ENCODE results near the gene ZNF384.

ZNF384 gene

GRCh38 chr12:6672143-6672542, 17.0 kb downstream of the ZNF384 start:
- no peak overlapping the region for H3K4me3 ChIP-seq (ENCODE audit: low read depth, low read length)
- no peaks in the 10 kb centered on the region for H3K4me1 ChIP-seq (ENCODE audit: control insufficient read depth, insufficient read depth, low read length)
- peaks cover 67% of the 10 kb centered on the region for H3K36me3 ChIP-seq (ENCODE audit: control insufficient read depth, insufficient read depth, low read length)
- no peak overlapping the region for H3K9ac ChIP-seq (ENCODE audit: low read depth, low read length)
- H3K27me3 ChIP-seq (ENCODE audit: control insufficient read depth, insufficient read depth, low read length), result no peaks in the 10 kb centered on the region
- H3K9me3 ChIP-seq (ENCODE audit: control insufficient read depth, insufficient read depth, low read length), result no peaks in the 10 kb centered on the region

- Histone ChIP-seq H3K4me3 (ENCODE audit: low read depth, low read length) (no peak overlapping the region), H3K4me1 (ENCODE audit: control insufficient read depth, insufficient read depth, low read length) (no peaks in the 10 kb centered on the region), H3K36me3 (ENCODE audit: control insufficient read depth, insufficient read depth, low read length) (peaks cover 47% of the 10 kb centered on the region), H3K27me3 (ENCODE audit: control insufficient read depth, insufficient read depth, low read length) (no peaks in the 10 kb centered on the region), H3K9me3 (ENCODE audit: control insufficient read depth, insufficient read depth, low read length) (no peaks in the 10 kb centered on the region), H3K9ac (ENCODE audit: low read depth, low read length) (no peak overlapping the region)
These were observed 21.5 kb downstream of the ZNF384 start for GRCh38 chr12:6667559-6668210.

- Histone ChIP-seq H3K36me3 (ENCODE audit: control insufficient read depth, insufficient read depth, low read length) (peaks cover 33% of the 10 kb centered on the region), H3K27me3 (ENCODE audit: control insufficient read depth, insufficient read depth, low read length) (no peaks in the 10 kb centered on the region), H3K4me3 (ENCODE audit: low read depth, low read length) (no peak overlapping the region), H3K9me3 (ENCODE audit: control insufficient read depth, insufficient read depth, low read length) (no peaks in the 10 kb centered on the region), H3K4me1 (ENCODE audit: control insufficient read depth, insufficient read depth, low read length) (no peaks in the 10 kb centered on the region), H3K9ac (ENCODE audit: low read depth, low read length) (no peak overlapping the region)
These were observed 23.0 kb downstream of the ZNF384 start for GRCh38 chr12:6666211-6666610.

GRCh38 chr12:6664902-6665301, 24.3 kb downstream of the ZNF384 start:
- H3K9ac ChIP-seq (ENCODE audit: low read depth, low read length), result no peak overlapping the region
- no peaks in the 10 kb centered on the region for H3K4me1 ChIP-seq (ENCODE audit: control insufficient read depth, insufficient read depth, low read length)

GRCh38 chr12:6662906-6663742, 26.1 kb downstream of the ZNF384 start, which contains the start of gene ING4:
Gene ING4, minus strand, starts transcription at chr12:6663119. Its CDS starts 18 bp downstream, at chr12:6663101.
- H3K27me3 ChIP-seq (ENCODE audit: control insufficient read depth, insufficient read depth, low read length), result no peaks in the 10 kb centered on the region
- H3K4me3 ChIP-seq (ENCODE audit: low read depth, low read length), result peak within 1 kb of the TSS; percentile 93
- peak within 1 kb of the TSS; percentile 63 for H3K9ac ChIP-seq (ENCODE audit: low read depth, low read length)
- no peaks in the 10 kb centered on the region for H3K4me1 ChIP-seq (ENCODE audit: control insufficient read depth, insufficient read depth, low read length)
- no peaks in the 10 kb centered on the region for H3K9me3 ChIP-seq (ENCODE audit: control insufficient read depth, insufficient read depth, low read length)
- peaks cover 10% of the 10 kb centered on the region for H3K36me3 ChIP-seq (ENCODE audit: control insufficient read depth, insufficient read depth, low read length)

More at GRCh38 chr12:6664902-6665301, 24.3 kb downstream of the ZNF384 start:
- H3K4me3 ChIP-seq (ENCODE audit: low read depth, low read length), result no peak overlapping the region
- H3K36me3 ChIP-seq (ENCODE audit: control insufficient read depth, insufficient read depth, low read length), result peaks cover 20% of the 10 kb centered on the region
- H3K9me3 ChIP-seq (ENCODE audit: control insufficient read depth, insufficient read depth, low read length), result no peaks in the 10 kb centered on the region
- no peaks in the 10 kb centered on the region for H3K27me3 ChIP-seq (ENCODE audit: control insufficient read depth, insufficient read depth, low read length)

- H3K4me3 ChIP-seq (ENCODE audit: low read depth, low read length), result peak overlapping the region; percentile 93
- no peaks in the 10 kb centered on the region for H3K4me1 ChIP-seq (ENCODE audit: control insufficient read depth, insufficient read depth, low read length)
- H3K9ac ChIP-seq (ENCODE audit: low read depth, low read length), result peak overlapping the region; percentile 63
- H3K27me3 ChIP-seq (ENCODE audit: control insufficient read depth, insufficient read depth, low read length), result no peaks in the 10 kb centered on the region
- H3K9me3 ChIP-seq (ENCODE audit: control insufficient read depth, insufficient read depth, low read length), result no peaks in the 10 kb centered on the region
- H3K36me3 ChIP-seq (ENCODE audit: control insufficient read depth, insufficient read depth, low read length), result peaks cover 6% of the 10 kb centered on the region
These were observed 26.6 kb downstream of the ZNF384 start for GRCh38 chr12:6662602-6662905.

GRCh38 chr12:6653987-6654386, 35.2 kb downstream of the ZNF384 start:
- H3K9ac ChIP-seq (ENCODE audit: low read depth, low read length), result no peak overlapping the region
- no peaks in the 10 kb centered on the region for H3K27me3 ChIP-seq (ENCODE audit: control insufficient read depth, insufficient read depth, low read length)
- no peaks in the 10 kb centered on the region for H3K4me1 ChIP-seq (ENCODE audit: control insufficient read depth, insufficient read depth, low read length)
- no peaks in the 10 kb centered on the region for H3K9me3 ChIP-seq (ENCODE audit: control insufficient read depth, insufficient read depth, low read length)
- H3K4me3 ChIP-seq (ENCODE audit: low read depth, low read length), result no peak overlapping the region
- peaks cover 12% of the 10 kb centered on the region for H3K36me3 ChIP-seq (ENCODE audit: control insufficient read depth, insufficient read depth, low read length)

- H3K27me3 ChIP-seq (ENCODE audit: control insufficient read depth, insufficient read depth, low read length), result no peaks in the 10 kb centered on the region
- no peaks in the 10 kb centered on the region for H3K9me3 ChIP-seq (ENCODE audit: control insufficient read depth, insufficient read depth, low read length)
- no peaks in the 10 kb centered on the region for H3K4me1 ChIP-seq (ENCODE audit: control insufficient read depth, insufficient read depth, low read length)
- no peak overlapping the region for H3K9ac ChIP-seq (ENCODE audit: low read depth, low read length)
- H3K4me3 ChIP-seq (ENCODE audit: low read depth, low read length), result no peak overlapping the region
- H3K36me3 ChIP-seq (ENCODE audit: control insufficient read depth, insufficient read depth, low read length), result peaks cover 12% of the 10 kb centered on the region
These were observed 35.8 kb downstream of the ZNF384 start for GRCh38 chr12:6653342-6653741.

- Histone ChIP-seq H3K9me3 (ENCODE audit: control insufficient read depth, insufficient read depth, low read length) (no peaks in the 10 kb centered on the region), H3K4me3 (ENCODE audit: low read depth, low read length) (no peak overlapping the region), H3K4me1 (ENCODE audit: control insufficient read depth, insufficient read depth, low read length) (no peaks in the 10 kb centered on the region), H3K36me3 (ENCODE audit: control insufficient read depth, insufficient read depth, low read length) (peaks cover 12% of the 10 kb centered on the region), H3K27me3 (ENCODE audit: control insufficient read depth, insufficient read depth, low read length) (no peaks in the 10 kb centered on the region), H3K9ac (ENCODE audit: low read depth, low read length) (no peak overlapping the region)
These were observed 36.8 kb downstream of the ZNF384 start for GRCh38 chr12:6652391-6652790.

- peaks cover 12% of the 10 kb centered on the region for H3K36me3 ChIP-seq (ENCODE audit: control insufficient read depth, insufficient read depth, low read length)
- H3K4me1 ChIP-seq (ENCODE audit: control insufficient read depth, insufficient read depth, low read length), result no peaks in the 10 kb centered on the region
- H3K4me3 ChIP-seq (ENCODE audit: low read depth, low read length), result no peak overlapping the region
- no peaks in the 10 kb centered on the region for H3K9me3 ChIP-seq (ENCODE audit: control insufficient read depth, insufficient read depth, low read length)
- no peak overlapping the region for H3K9ac ChIP-seq (ENCODE audit: low read depth, low read length)
- H3K27me3 ChIP-seq (ENCODE audit: control insufficient read depth, insufficient read depth, low read length), result peaks cover 10% of the 10 kb centered on the region
These were observed 38.3 kb downstream of the ZNF384 start for GRCh38 chr12:6650832-6651231.

GRCh38 chr12:6647083-6647604, 42.0 kb downstream of the ZNF384 start, which contains the start of gene ACRBP:
Gene ACRBP, minus strand, starts transcription at chr12:6647432. Its CDS starts 66 bp downstream, at chr12:6647366.
- H3K36me3 ChIP-seq (ENCODE audit: control insufficient read depth, insufficient read depth, low read length), result peaks cover 11% of the 10 kb centered on the region
- no peaks in the 10 kb centered on the region for H3K9me3 ChIP-seq (ENCODE audit: control insufficient read depth, insufficient read depth, low read length)
- H3K4me1 ChIP-seq (ENCODE audit: control insufficient read depth, insufficient read depth, low read length), result no peaks in the 10 kb centered on the region
- H3K27me3 ChIP-seq (ENCODE audit: control insufficient read depth, insufficient read depth, low read length), result peaks cover 17% of the 10 kb centered on the region
- peak within 1 kb of the TSS; percentile 52 for H3K4me3 ChIP-seq (ENCODE audit: low read depth, low read length)
- no peak within 1 kb of the TSS for H3K9ac ChIP-seq (ENCODE audit: low read depth, low read length)
